CD4-positive, alpha-beta T cell (primary cell): ENCODE measurements around the gene TPMT. TPM values are rescaled to one million over a fixed set of nuclear protein-coding genes. Genes with fewer than 3 reads are reported as not detected.

Source experiments
- ATAC-seq: fragments of 200-7000 bp; cut with Tn5 transposase; one replicate; pipeline ENCODE4 v1.10.0; 2022; ENCODE audit warnings: mild to moderate bottlenecking; ENCODE audit not compliant: poor library complexity
- CTCF ChIA-PET: fragments of 350-600 bp; sonication (Branson Sonifier 250); formaldehyde crosslinking; loops from one replicate; lab custom pipeline; 2021; ENCODE audit warnings: antibody characterized with exemption, inconsistent platforms; lab: Charles Lee
- POLR2A ChIA-PET: fragments of 350-600 bp; sonication (Branson Sonifier 250); formaldehyde crosslinking; loops from one replicate; lab custom pipeline; 2021; ENCODE audit warnings: antibody characterized with exemption, inconsistent platforms; lab: Charles Lee
- DNase-seq, 14 experiments: peaks; one replicate each; pipeline ENCODE4 v3.0.0-alpha.2; 2013 to 2020; ENCODE audit warnings: mixed read lengths in 2 of 14
- H3K27ac ChIP-seq, 2 donors: one replicate each; pipeline versions ENCODE4 v1.5.1 to v1.7.0; 2013; ENCODE audit warnings: low read length in 2 of 2, low read depth in 1 of 2, mild to moderate bottlenecking in 1 of 2
- H3K27me3 ChIP-seq, 2 experiments: 1 replicate in 1 of 2; 2 replicates in 1 of 2; pipeline versions ENCODE4 v1.6.1 to v1.7.0; 2013; ENCODE audit warnings: low read length in 2 of 2, control low read depth in 1 of 2, mild to moderate bottlenecking in 1 of 2, moderate library complexity in 1 of 2; ENCODE audit not compliant: insufficient read depth in 2 of 2, control insufficient read depth in 1 of 2
- H3K36me3 ChIP-seq: one replicate; pipeline ENCODE4 v1.6.1; 2013; ENCODE audit warnings: low read length, control low read depth; ENCODE audit not compliant: insufficient read depth
- H3K4me1 ChIP-seq: one replicate; pipeline ENCODE4 v1.6.1; 2013; ENCODE audit warnings: low read length, control low read depth; ENCODE audit not compliant: insufficient read depth
- H3K4me3 ChIP-seq: one replicate; pipeline ENCODE4 v1.5.1; 2013; ENCODE audit warnings: mild to moderate bottlenecking, low read length, moderate library complexity
- H3K9me3 ChIP-seq, 2 experiments: 1 replicate in 1 of 2; 2 replicates in 1 of 2; pipeline versions ENCODE4 v1.6.1 to v1.7.0; 2013; ENCODE audit warnings: low read length in 2 of 2, mild to moderate bottlenecking in 2 of 2, control low read depth in 1 of 2, moderate library complexity in 1 of 2; ENCODE audit not compliant: control insufficient read depth in 1 of 2, insufficient read depth in 1 of 2
- H3K27ac Mint-ChIP-seq: one replicate; pipeline ENCODE4 v1.8.0; 2020; ENCODE audit warnings: mixed read lengths
- H3K27me3 Mint-ChIP-seq: one replicate; pipeline ENCODE4 v1.8.0; 2021; ENCODE audit warnings: mixed read lengths
- H3K36me3 Mint-ChIP-seq: one replicate; pipeline ENCODE4 v1.8.0; 2021; ENCODE audit warnings: low read depth, mixed read lengths
- H3K4me1 Mint-ChIP-seq: one replicate; pipeline ENCODE4 v1.8.0; 2021; ENCODE audit warnings: low read depth, mixed read lengths
- H3K4me3 Mint-ChIP-seq: one replicate; pipeline ENCODE4 v1.8.0; 2020; ENCODE audit warnings: mild to moderate bottlenecking, mixed read lengths
- H3K9me3 Mint-ChIP-seq: one replicate; pipeline ENCODE4 v1.8.0; 2020; ENCODE audit warnings: mixed read lengths
- CTCF ChIP-seq: fragments of 200-600 bp; IDR thresholded peaks from one replicate; pipeline ENCODE4 v1.8.0; 2022; ENCODE audit warnings: antibody characterized with exemption, mild to moderate bottlenecking
- intact Hi-C, 2 experiments: fragments of 100-400 bp; cut with DNase I in 1 of 2; cut with micrococcal nuclease in 1 of 2; formaldehyde crosslinking; loops; one replicate each; pipeline versions ENCODE4 v1.15.1 to v1.9.0; 2023 to 2025; cut with DNase I, micrococcal nuclease
- total RNA-seq, 174 experiments: library from RNA in 2 of 174; stranded (reverse) in 2 of 174; gene quantifications; one replicate each; pipeline ENCODE4 v1.2.3 and lab custom pipeline; 2021 to 2026

The TPMT gene
- total RNA-seq, 2 experiments from 2014 or later, result 3.2 to 3.3 TPM

- peaks cover 52% of the 10 kb centered on the region for H3K36me3 ChIP-seq
- intact Hi-C loops, result no loop called here
- peaks cover 77% of the 10 kb centered on the region for H3K36me3 Mint-ChIP-seq
These were observed 16.0 kb downstream of the TPMT start for GRCh38 chr6:18138906-18139305.

GRCh38 chr6:18136260-18136659 is 18.6 kb downstream of the TPMT start:
- no peaks in the 10 kb centered on the region for H3K9me3 ChIP-seq
- intact Hi-C loops, result no loop called here
- no peak overlapping the region for H3K27ac ChIP-seq
- peaks cover 79% of the 10 kb centered on the region for H3K36me3 Mint-ChIP-seq
- no peak for TF ChIP-seq CTCF
- ChIA-PET CTCF (no interaction called here), POLR2A (no interaction called here)
- no peak for ATAC-seq
- no peak overlapping the region for H3K4me3 ChIP-seq
- no peaks in the 10 kb centered on the region for H3K27me3 Mint-ChIP-seq
- peaks cover 43% of the 10 kb centered on the region for H3K36me3 ChIP-seq
- H3K27me3 ChIP-seq, result no peaks in the 10 kb centered on the region
- no peaks in the 10 kb centered on the region for H3K9me3 Mint-ChIP-seq
- no peak overlapping the region for H3K27ac Mint-ChIP-seq
- no peaks in the 10 kb centered on the region for H3K4me1 ChIP-seq
- DNase-seq, result no peak
- H3K4me3 Mint-ChIP-seq, result no peak overlapping the region
- H3K4me1 Mint-ChIP-seq, result peaks cover 3% of the 10 kb centered on the region

More at GRCh38 chr6:18138906-18139305, 16.0 kb downstream of the TPMT start:
- Mint-ChIP-seq H3K4me1 (peaks cover 3% of the 10 kb centered on the region), H3K27ac (no peak overlapping the region), H3K9me3 (no peaks in the 10 kb centered on the region), H3K27me3 (no peaks in the 10 kb centered on the region), H3K4me3 (no peak overlapping the region)
- DNase-seq (no peak), ATAC-seq (no peak)
- POLR2A ChIA-PET, result no interaction called here
- Histone ChIP-seq H3K27me3 (no peaks in the 10 kb centered on the region), H3K9me3 (no peaks in the 10 kb centered on the region), H3K4me1 (no peaks in the 10 kb centered on the region), H3K4me3 (no peak overlapping the region), H3K27ac (no peak overlapping the region)
- no peak for TF ChIP-seq CTCF
- CTCF ChIA-PET, result no interaction called here

- H3K9me3 ChIP-seq, result no peaks in the 10 kb centered on the region
- H3K4me3 Mint-ChIP-seq, result no peak overlapping the region
- H3K4me1 ChIP-seq, result no peaks in the 10 kb centered on the region
- peaks cover 35% of the 10 kb centered on the region for H3K36me3 ChIP-seq
- no peak overlapping the region for H3K27ac Mint-ChIP-seq
- no peak for TF ChIP-seq CTCF
- peaks cover 68% of the 10 kb centered on the region for H3K36me3 Mint-ChIP-seq
- H3K9me3 Mint-ChIP-seq, result no peaks in the 10 kb centered on the region
- peaks cover 3% of the 10 kb centered on the region for H3K4me1 Mint-ChIP-seq
- H3K4me3 ChIP-seq, result no peak overlapping the region
- H3K27ac ChIP-seq, result no peak overlapping the region
- no peak for DNase-seq
- ChIA-PET CTCF (no interaction called here), POLR2A (no interaction called here)
- H3K27me3 ChIP-seq, result no peaks in the 10 kb centered on the region
- no peaks in the 10 kb centered on the region for H3K27me3 Mint-ChIP-seq
- ATAC-seq, result no peak
- intact Hi-C loops, result no loop called here
These were observed 19.7 kb downstream of the TPMT start for GRCh38 chr6:18135171-18135570.
